HUES48 (cell line): Measurements from ENCODE around the gene PDE11A.
A peak's percentile ranks its signal among the peaks of the same experiment; 100 is the strongest.
"Not testable (repeated sequence)": the region's sequence is repeated elsewhere in the genome, so short reads cannot be mapped to it uniquely, and the experiment has no call there.

Experiments used
- H3K27ac ChIP-seq: one replicate; pipeline ENCODE4 v1.7.0; 2013; ENCODE audit warnings: low read depth, low read length, inconsistent platforms
- H3K27me3 ChIP-seq: 2 replicates; pipeline ENCODE4 v1.6.1; 2013; ENCODE audit warnings: mild to moderate bottlenecking, low read length; ENCODE audit not compliant: control insufficient read depth, insufficient read depth
- H3K36me3 ChIP-seq: 2 replicates; pipeline ENCODE4 v1.6.1; 2013; ENCODE audit warnings: low read length; ENCODE audit not compliant: control insufficient read depth, insufficient read depth
- H3K4me1 ChIP-seq: 2 replicates; pipeline ENCODE4 v1.6.1; 2013; ENCODE audit warnings: mild to moderate bottlenecking, low read length; ENCODE audit not compliant: control insufficient read depth, insufficient read depth
- H3K4me3 ChIP-seq: 2 replicates; pipeline ENCODE4 v1.5.1; 2013; ENCODE audit warnings: mild to moderate bottlenecking, low read depth, low read length
- H3K9ac ChIP-seq: 2 replicates; pipeline ENCODE4 v1.6.1; 2013; ENCODE audit warnings: mild to moderate bottlenecking, low read depth, low read length, moderate library complexity
- H3K9me3 ChIP-seq: 2 replicates; pipeline ENCODE4 v1.6.1; 2013; ENCODE audit warnings: low read length; ENCODE audit not compliant: control insufficient read depth, insufficient read depth

Gene PDE11A

DNA sequence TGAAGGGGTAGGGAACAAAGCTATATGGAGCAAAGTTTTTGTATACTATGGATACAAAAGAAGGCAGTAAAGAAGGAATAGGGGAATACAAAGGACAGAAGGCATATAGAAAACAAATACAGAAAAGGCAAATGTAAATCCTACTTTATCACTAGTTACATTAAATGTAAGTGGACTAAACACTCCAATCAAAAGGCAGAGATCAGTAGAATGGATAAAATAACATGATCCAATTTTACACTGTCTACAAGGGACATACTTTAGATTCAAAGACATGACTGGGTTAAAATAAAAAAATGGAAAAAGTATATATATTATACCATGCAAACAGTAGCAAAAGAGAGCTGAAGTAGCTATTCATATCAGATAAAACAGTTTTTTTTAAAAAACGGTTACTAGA is 215.0 kb downstream of the PDE11A start:
- Histone ChIP-seq H3K9me3 (0 out of 2 replicates have a peak, but pooled peaks cover 5% of the 10 kb centered on the region), H3K27ac (no peak overlapping the region), H3K36me3 (no peaks in the 10 kb centered on the region), H3K4me3 (no peak overlapping the region), H3K4me1 (no peaks in the 10 kb centered on the region), H3K27me3 (peaks cover 14% of the 10 kb centered on the region; the same call in 1 of the 2 replicates), H3K9ac (no peak overlapping the region)

GRCh38 chr2:177852389-177852788 is 220.2 kb downstream of the PDE11A start:
- H3K27ac ChIP-seq = peak overlapping the region; percentile 60
- no peak overlapping the region for H3K9ac ChIP-seq
- H3K4me3 ChIP-seq = no peak overlapping the region
- H3K9me3 ChIP-seq = 0 out of 2 replicates have a peak, but pooled peaks cover 4% of the 10 kb centered on the region
- H3K27me3 ChIP-seq = peaks cover 21% of the 10 kb centered on the region
- no peaks in the 10 kb centered on the region for H3K4me1 ChIP-seq
- H3K36me3 ChIP-seq = no peaks in the 10 kb centered on the region

DNA sequence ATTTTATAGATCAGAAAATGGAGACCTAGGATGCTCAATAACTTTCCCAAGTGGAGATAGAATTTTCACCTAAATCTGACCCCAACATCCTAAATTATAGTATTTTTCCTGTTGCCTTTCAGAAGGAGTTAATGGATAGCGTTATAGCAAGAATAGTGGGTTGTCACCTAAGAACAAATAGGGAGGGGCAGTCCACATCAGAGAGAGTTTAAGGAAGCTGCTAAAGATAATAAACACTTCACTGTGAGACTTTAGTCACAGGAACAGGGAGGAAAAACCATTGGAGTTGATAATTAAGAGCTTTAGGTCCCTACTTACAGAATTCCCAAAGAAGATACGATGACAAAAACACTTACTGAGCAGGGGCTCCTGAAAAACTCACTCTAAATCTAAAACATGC is 229.4 kb downstream of the PDE11A start:
- H3K4me1 ChIP-seq = no peaks in the 10 kb centered on the region

GRCh38 chr2:177842243-177842642 is 230.3 kb downstream of the PDE11A start:
- Histone ChIP-seq H3K9me3 (peaks cover 11% of the 10 kb centered on the region), H3K27me3 (no peaks in the 10 kb centered on the region), H3K4me3 (no peak overlapping the region), H3K27ac (no peak overlapping the region), H3K36me3 (no peaks in the 10 kb centered on the region), H3K4me1 (no peaks in the 10 kb centered on the region), H3K9ac (no peak overlapping the region)

More for the DNA sequence above, 229.4 kb downstream of the PDE11A start:
- Histone ChIP-seq H3K9ac (no peak overlapping the region), H3K27ac (no peak overlapping the region), H3K9me3 (peaks cover 3% of the 10 kb centered on the region), H3K36me3 (no peaks in the 10 kb centered on the region), H3K4me3 (no peak overlapping the region), H3K27me3 (no peaks in the 10 kb centered on the region)

DNA sequence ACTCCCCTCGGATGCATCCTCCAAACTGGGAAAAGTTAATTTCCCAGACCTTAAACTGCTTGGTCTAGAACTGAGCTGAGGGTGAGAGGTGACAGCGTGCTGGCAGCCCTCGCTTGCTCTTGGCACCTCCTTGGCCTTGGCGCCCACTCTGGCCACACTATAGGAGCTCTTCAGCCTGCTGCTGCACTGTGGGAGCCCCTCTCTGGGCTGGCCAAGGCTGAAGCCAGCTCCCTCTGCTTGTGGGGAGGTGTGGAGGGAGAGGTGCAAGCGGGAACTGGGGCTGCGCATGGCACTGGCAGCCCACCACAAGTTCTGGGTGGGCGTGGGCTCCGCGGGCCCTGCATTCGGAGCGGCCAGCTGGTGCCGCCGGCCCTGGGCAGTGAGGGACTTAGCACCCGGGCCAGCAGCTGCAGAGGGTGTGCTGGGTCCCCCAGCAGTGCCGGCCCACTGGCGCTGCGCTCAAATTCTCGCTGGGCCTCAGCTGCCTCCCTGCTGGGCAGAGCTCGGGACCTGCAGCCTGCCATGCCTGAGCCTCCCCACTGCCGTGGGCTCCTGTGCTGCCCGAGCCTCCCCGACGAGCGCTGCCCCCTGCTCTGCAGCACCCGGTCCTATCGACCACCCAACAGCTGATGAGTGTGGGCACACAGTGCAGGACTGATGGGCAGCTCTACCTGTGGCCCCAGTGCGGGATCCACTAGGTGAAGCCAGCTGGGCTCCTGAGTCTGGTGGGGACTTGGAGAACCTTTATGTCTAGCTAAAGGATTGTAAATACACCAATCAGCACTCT is 237.0 kb downstream of the PDE11A start:
- H3K36me3 ChIP-seq, H3K27ac ChIP-seq: not testable (repeated sequence)

GRCh38 chr2:177832611-177833433 is 239.8 kb downstream of the PDE11A start:
- H3K4me1 ChIP-seq = no peaks in the 10 kb centered on the region
- H3K36me3 ChIP-seq = no peaks in the 10 kb centered on the region
- H3K4me3 ChIP-seq = no peak overlapping the region
- peaks cover 36% of the 10 kb centered on the region for H3K9me3 ChIP-seq
- no peak overlapping the region for H3K27ac ChIP-seq
- H3K9ac ChIP-seq = no peak overlapping the region
- no peaks in the 10 kb centered on the region for H3K27me3 ChIP-seq

More for the DNA sequence above, 237.0 kb downstream of the PDE11A start:
- H3K4me1 ChIP-seq, H3K9ac ChIP-seq, H3K4me3 ChIP-seq, H3K27me3 ChIP-seq: not testable (repeated sequence)
- H3K9me3 ChIP-seq = peaks cover 42% of the 10 kb centered on the region

DNA sequence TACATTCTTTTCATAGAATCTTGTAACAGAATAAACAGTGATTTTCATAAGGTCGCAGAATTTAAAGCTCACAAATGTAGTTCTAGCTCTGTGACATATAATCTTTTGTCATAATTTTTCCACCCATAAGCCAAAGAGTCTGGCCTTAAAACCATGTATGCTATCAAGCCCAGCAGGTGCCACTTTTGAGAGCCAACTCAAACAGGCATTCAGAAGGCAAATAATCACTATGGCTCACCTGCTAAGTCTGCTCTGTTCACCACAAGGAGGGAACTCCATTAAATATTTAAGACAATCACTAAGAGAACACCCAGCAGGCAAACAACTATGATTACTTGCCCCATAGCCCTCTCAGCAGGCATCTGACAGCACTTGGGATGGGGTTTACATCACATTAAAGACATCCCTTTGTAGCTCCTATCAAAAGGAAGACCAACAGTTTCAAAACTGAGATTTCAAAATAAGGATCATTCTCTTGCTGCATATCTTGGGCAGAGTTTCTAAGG is 241.6 kb downstream of the PDE11A start:
- Histone ChIP-seq H3K27ac (no peak overlapping the region), H3K9ac (no peak overlapping the region), H3K4me1 (no peaks in the 10 kb centered on the region), H3K36me3 (no peaks in the 10 kb centered on the region), H3K9me3 (peaks cover 24% of the 10 kb centered on the region), H3K4me3 (no peak overlapping the region), H3K27me3 (no peaks in the 10 kb centered on the region)

GRCh38 chr2:177828557-177828956 is 244.0 kb downstream of the PDE11A start:
- Histone ChIP-seq H3K9ac (no peak overlapping the region), H3K27me3 (no peaks in the 10 kb centered on the region), H3K36me3 (no peaks in the 10 kb centered on the region), H3K4me1 (no peaks in the 10 kb centered on the region), H3K27ac (no peak overlapping the region), H3K9me3 (0 out of 2 replicates have a peak, but pooled peaks cover 2% of the 10 kb centered on the region), H3K4me3 (no peak overlapping the region)

GRCh38 chr2:177826897-177827296 is 245.7 kb downstream of the PDE11A start:
- H3K27me3 ChIP-seq = no peaks in the 10 kb centered on the region
- H3K9ac ChIP-seq = no peak overlapping the region
- H3K27ac ChIP-seq = no peak overlapping the region
- no peak overlapping the region for H3K4me3 ChIP-seq
- H3K9me3 ChIP-seq = no peaks in the 10 kb centered on the region
- no peaks in the 10 kb centered on the region for H3K4me1 ChIP-seq
- no peaks in the 10 kb centered on the region for H3K36me3 ChIP-seq

DNA sequence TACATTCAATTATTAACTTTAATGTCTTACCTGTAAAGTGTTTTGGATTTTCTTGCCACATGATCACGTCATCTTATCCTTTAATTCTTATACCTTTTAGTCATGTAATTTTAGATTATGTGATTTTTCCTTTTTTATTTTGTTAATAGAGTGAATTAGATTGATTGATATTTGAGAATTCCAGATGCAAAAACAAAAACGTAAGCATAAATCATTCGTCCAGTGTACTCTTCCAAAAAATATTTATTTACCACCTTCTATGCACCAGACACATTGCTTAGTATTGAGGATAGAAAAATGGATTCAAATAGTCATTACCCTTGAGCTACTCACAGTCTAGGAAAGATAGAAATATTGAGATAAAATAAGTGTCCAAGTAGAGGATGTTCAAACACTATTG is 249.6 kb downstream of the PDE11A start:
- no peaks in the 10 kb centered on the region for H3K36me3 ChIP-seq
- no peak overlapping the region for H3K27ac ChIP-seq
- H3K27me3 ChIP-seq = no peaks in the 10 kb centered on the region
- H3K4me1 ChIP-seq = no peaks in the 10 kb centered on the region
- no peaks in the 10 kb centered on the region for H3K9me3 ChIP-seq
- no peak overlapping the region for H3K4me3 ChIP-seq
- no peak overlapping the region for H3K9ac ChIP-seq

DNA sequence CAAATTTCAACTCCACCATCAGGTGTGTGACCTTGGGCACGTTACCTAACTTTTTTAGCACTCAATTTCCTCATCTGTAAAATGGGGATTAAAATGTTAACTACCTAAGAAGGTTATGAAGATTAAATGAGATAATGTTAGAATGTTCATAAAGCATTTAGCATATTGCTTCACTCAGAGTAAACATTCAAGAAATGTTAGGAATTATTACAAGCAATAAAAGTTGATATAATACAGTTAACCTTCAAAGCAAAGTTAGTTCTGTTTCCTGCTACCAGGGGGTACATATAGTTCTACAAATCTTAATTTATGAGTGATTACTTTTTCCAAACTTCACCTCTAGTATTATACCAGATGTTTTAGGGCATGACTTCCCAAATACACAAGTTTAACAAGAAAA is 254.2 kb downstream of the PDE11A start:
- no peaks in the 10 kb centered on the region for H3K9me3 ChIP-seq
- H3K27me3 ChIP-seq = no peaks in the 10 kb centered on the region
- no peak overlapping the region for H3K27ac ChIP-seq
- H3K4me3 ChIP-seq = no peak overlapping the region
- H3K36me3 ChIP-seq = no peaks in the 10 kb centered on the region
- H3K4me1 ChIP-seq = no peaks in the 10 kb centered on the region
- no peak overlapping the region for H3K9ac ChIP-seq
